PC-9 (cell line): ENCODE measurements around the gene ESPN. TPM values are rescaled to one million over a fixed set of nuclear protein-coding genes. Genes with fewer than 3 reads are reported as not detected.

Experiments
- BruUV-seq: library from RNA; stranded (reverse); fragments of 400-500 nt; replicated peaks from 2 replicates; lab custom pipeline; 2021; lab: Mats Ljungman, UMichigan
- CTCF ChIA-PET: fragments of 300-600 bp; sonication (Branson Sonifier 250); formaldehyde crosslinking; loops from one replicate; lab custom pipeline; 2022; ENCODE audit warnings: antibody characterized with exemption; lab: Charles Lee
- POLR2A ChIA-PET: fragments of 300-600 bp; sonication (Branson Sonifier 250); formaldehyde crosslinking; loops from one replicate; lab custom pipeline; 2022; ENCODE audit warnings: antibody characterized with exemption; ENCODE audit not compliant: unreplicated experiment; lab: Charles Lee
- DNase-seq, 2 experiments: peaks; one replicate each; pipeline versions ENCODE4 v3.0.0 to v3.0.0-alpha.2; 2015 to 2022; ENCODE audit warnings: mixed read lengths in 1 of 2
- H2AFZ ChIP-seq: fragments of 200-600 bp; sonication (generic); 2 replicates; pipeline ENCODE4 v1.8.1; 2017; ENCODE audit warnings: antibody characterized with exemption
- H3F3A ChIP-seq: fragments of 200-600 bp; sonication (generic); 2 replicates; pipeline ENCODE4 v1.8.1; 2017; ENCODE audit warnings: antibody characterized with exemption, mild to moderate bottlenecking, low read depth; ENCODE audit not compliant: insufficient read depth
- H3K27ac ChIP-seq: fragments of 200-600 bp; sonication (generic); 2 replicates; pipeline ENCODE4 v1.6.1; 2016; ENCODE audit warnings: mixed run types
- H3K27me3 ChIP-seq: fragments of 200-600 bp; sonication (generic); 2 replicates; pipeline ENCODE4 v1.6.1; 2016; ENCODE audit warnings: low read depth, mixed run types; ENCODE audit not compliant: insufficient read depth
- H3K36me3 ChIP-seq: fragments of 200-600 bp; sonication (generic); 2 replicates; pipeline ENCODE4 v1.6.1; 2016; ENCODE audit warnings: low read depth, mixed run types
- H3K4me1 ChIP-seq: fragments of 200-600 bp; sonication (generic); replicated peaks from 2 replicates; pipeline ENCODE4 v1.6.1; 2016; ENCODE audit warnings: mixed run types; ENCODE audit not compliant: insufficient read depth
- H3K4me2 ChIP-seq: fragments of 200-600 bp; sonication (generic); 2 replicates; pipeline ENCODE4 v1.6.1; 2017; ENCODE audit warnings: mixed run types
- H3K4me3 ChIP-seq: fragments of 200-600 bp; sonication (generic); 2 replicates; pipeline ENCODE4 v1.6.1; 2016; ENCODE audit warnings: mixed run types
- H3K79me2 ChIP-seq: fragments of 200-600 bp; sonication (generic); 2 replicates; pipeline ENCODE4 v1.6.1; 2017; ENCODE audit warnings: low read depth, mixed run types
- H3K9me2 ChIP-seq: fragments of 200-600 bp; sonication (generic); 2 replicates; pipeline ENCODE4 v1.8.1; 2017; ENCODE audit warnings: mild to moderate bottlenecking; ENCODE audit not compliant: insufficient read depth
- H3K9me3 ChIP-seq: fragments of 200-600 bp; sonication (generic); 2 replicates; pipeline ENCODE4 v1.8.1; 2016; ENCODE audit warnings: low read depth; ENCODE audit not compliant: insufficient read depth
- H4K20me1 ChIP-seq: fragments of 200-600 bp; sonication (generic); 2 replicates; pipeline ENCODE4 v1.8.1; 2017; ENCODE audit not compliant: insufficient read depth
- EZH2 ChIP-seq: fragments of 200-600 bp; sonication (generic); IDR thresholded peaks from 2 replicates; pipeline ENCODE4 v1.8.0; 2017; ENCODE audit warnings: antibody characterized with exemption, low read depth
- intact Hi-C: fragments of 100-400 bp; cut with micrococcal nuclease; formaldehyde crosslinking; loops from one replicate; pipeline ENCODE4 v1.10.0; 2022; ENCODE audit not compliant: unreplicated experiment
- total RNA-seq: library from RNA; stranded (reverse); gene quantifications from 2 replicates; pipeline ENCODE4 v1.2.3, GENCODE V29; 2021
- TF ChIP-seq, protein P1 (sequence below): fragments of 200-600 bp; sonication (generic); conservative IDR thresholded peaks from 2 replicates; pipeline ENCODE4 v1.6.1; 2017; ENCODE audit warnings: mixed run types, antibody characterized with exemption, mild to moderate bottlenecking, moderate library complexity

Gene ESPN
- total RNA-seq, 1 experiment from 2014 or later, result 18.6 TPM

DNA sequence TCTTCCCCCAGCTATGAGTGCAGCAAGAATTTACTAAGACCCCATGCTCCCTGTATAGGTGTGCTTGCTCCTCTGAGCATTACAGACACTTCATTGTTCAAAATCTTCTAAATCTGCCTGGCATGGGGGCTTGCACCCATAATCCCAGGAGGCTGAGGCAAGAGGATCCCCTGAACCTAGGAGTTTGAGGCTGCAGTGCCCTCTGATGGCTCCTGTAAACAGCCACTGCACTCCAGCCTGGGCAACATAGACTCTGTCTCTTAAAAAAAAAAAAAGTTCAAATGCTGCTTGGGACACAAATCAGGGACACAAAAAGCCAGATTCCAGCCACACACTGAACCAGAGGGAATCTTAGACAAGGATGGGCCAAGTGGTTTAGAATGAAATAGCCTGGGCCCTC, 27.6 kb upstream of the ESPN start:
- no TSS peak for BruUV-seq
- intact Hi-C loops, result no loop called here
- CTCF ChIA-PET, result no interaction called here

GRCh38 chr1:6397844-6398441, 26.6 kb upstream of the ESPN start:
- Histone ChIP-seq H3F3A (no peaks in the 10 kb centered on the region; the same call in 1 of the 2 replicates), H3K27me3 (no peaks in the 10 kb centered on the region), H3K36me3 (no peaks in the 10 kb centered on the region), H3K79me2 (no peaks in the 10 kb centered on the region), H3K4me3 (no peak overlapping the region), H3K27ac (no peak overlapping the region), H2AFZ (no peak overlapping the region), H4K20me1 (no peaks in the 10 kb centered on the region), H3K4me1 (peaks cover 8% of the 10 kb centered on the region; the same call in 1 of the 2 replicates), H3K9me2 (no peaks in the 10 kb centered on the region), H3K9me3 (no peaks in the 10 kb centered on the region), H3K4me2 (no peak overlapping the region)
- BruUV-seq, result no TSS peak
- POLR2A ChIA-PET, result no interaction called here
- DNase-seq, result no peak
- TF ChIP-seq, protein P1, sequence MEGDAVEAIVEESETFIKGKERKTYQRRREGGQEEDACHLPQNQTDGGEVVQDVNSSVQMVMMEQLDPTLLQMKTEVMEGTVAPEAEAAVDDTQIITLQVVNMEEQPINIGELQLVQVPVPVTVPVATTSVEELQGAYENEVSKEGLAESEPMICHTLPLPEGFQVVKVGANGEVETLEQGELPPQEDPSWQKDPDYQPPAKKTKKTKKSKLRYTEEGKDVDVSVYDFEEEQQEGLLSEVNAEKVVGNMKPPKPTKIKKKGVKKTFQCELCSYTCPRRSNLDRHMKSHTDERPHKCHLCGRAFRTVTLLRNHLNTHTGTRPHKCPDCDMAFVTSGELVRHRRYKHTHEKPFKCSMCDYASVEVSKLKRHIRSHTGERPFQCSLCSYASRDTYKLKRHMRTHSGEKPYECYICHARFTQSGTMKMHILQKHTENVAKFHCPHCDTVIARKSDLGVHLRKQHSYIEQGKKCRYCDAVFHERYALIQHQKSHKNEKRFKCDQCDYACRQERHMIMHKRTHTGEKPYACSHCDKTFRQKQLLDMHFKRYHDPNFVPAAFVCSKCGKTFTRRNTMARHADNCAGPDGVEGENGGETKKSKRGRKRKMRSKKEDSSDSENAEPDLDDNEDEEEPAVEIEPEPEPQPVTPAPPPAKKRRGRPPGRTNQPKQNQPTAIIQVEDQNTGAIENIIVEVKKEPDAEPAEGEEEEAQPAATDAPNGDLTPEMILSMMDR, result no peak
- TF ChIP-seq EZH2, result no peak
- CTCF ChIA-PET, result no interaction called here
- intact Hi-C loops, result no loop called here

More for the DNA sequence above, 27.6 kb upstream of the ESPN start:
- Histone ChIP-seq H4K20me1 (no peaks in the 10 kb centered on the region), H3K27me3 (no peaks in the 10 kb centered on the region), H3F3A (no peaks in the 10 kb centered on the region; the same call in 1 of the 2 replicates), H3K4me1 (peaks cover 9% of the 10 kb centered on the region; the same call in 1 of the 2 replicates), H3K79me2 (peaks cover 7% of the 10 kb centered on the region; the same call in 1 of the 2 replicates), H2AFZ (no peak overlapping the region), H3K27ac (no peak overlapping the region), H3K9me3 (no peaks in the 10 kb centered on the region), H3K4me2 (no peak overlapping the region), H3K36me3 (no peaks in the 10 kb centered on the region), H3K9me2 (no peaks in the 10 kb centered on the region), H3K4me3 (no peak overlapping the region)
- TF ChIP-seq, protein P1, result no peak; the same call in 1 of the 2 replicates
- TF ChIP-seq EZH2, result no peak
- DNase-seq, result no peak
- POLR2A ChIA-PET, result no interaction called here

- no peaks in the 10 kb centered on the region for H3K9me3 ChIP-seq
- H3K4me3 ChIP-seq, result no peak overlapping the region
- H3K79me2 ChIP-seq, result no peaks in the 10 kb centered on the region
- H3K27ac ChIP-seq, result no peak overlapping the region
- no peaks in the 10 kb centered on the region for H3K9me2 ChIP-seq
- CTCF ChIA-PET, result interaction anchor here (0.7 kb wide), 1 partner anchor 74 kb away, joined by 3 read pairs; no protein-coding TSS in a partner anchor
- H3F3A ChIP-seq, result no peaks in the 10 kb centered on the region; the same call in 1 of the 2 replicates
- peaks cover 8% of the 10 kb centered on the region; the same call in 1 of the 2 replicates for H3K4me1 ChIP-seq
- intact Hi-C loops, result no loop called here
- no peak overlapping the region for H3K4me2 ChIP-seq
- no peak for DNase-seq
- H2AFZ ChIP-seq, result no peak overlapping the region
- no peaks in the 10 kb centered on the region for H3K27me3 ChIP-seq
- no TSS peak for BruUV-seq
- H4K20me1 ChIP-seq, result no peaks in the 10 kb centered on the region
- POLR2A ChIA-PET, result no interaction called here
- no peaks in the 10 kb centered on the region for H3K36me3 ChIP-seq
- TF ChIP-seq EZH2, result no peak
- TF ChIP-seq, protein P1, result no peak
Observed at GRCh38 chr1:6399294-6399693, 25.3 kb upstream of the ESPN start.
